HepG2 (cell line): ENCODE results near the gene ETFA. TPM values are rescaled to one million over a fixed set of nuclear protein-coding genes. Genes with fewer than 3 reads are reported as not detected.

Source experiments
- CCDC6 ChIP-seq: sonication (generic); formaldehyde crosslinking; IDR thresholded peaks from 2 replicates; pipeline ENCODE4 v1.8.1; 2022; ENCODE audit warnings: mild to moderate bottlenecking, missing genetic modification reagents, moderate library complexity
- KAT8 ChIP-seq: IDR thresholded peaks from 2 replicates; pipeline ENCODE4 v1.6.1; 2016; ENCODE audit warnings: missing genetic modification reagents, missing compliant biosample characterization
- KDM2A ChIP-seq: sonication (generic); formaldehyde crosslinking; IDR thresholded peaks from 2 replicates; pipeline ENCODE4 v1.4.0; 2020; ENCODE audit warnings: low read depth, missing genetic modification reagents, borderline replicate concordance
- MYC ChIP-seq: sonication (generic); formaldehyde crosslinking; IDR thresholded peaks from 2 replicates; pipeline ENCODE4 v1.9.0; 2021; ENCODE audit warnings: missing genetic modification reagents, borderline replicate concordance
- NR2F1 ChIP-seq, 2 experiments: fragments of 450-650 bp in 1 of 2; formaldehyde crosslinking in 1 of 2; IDR thresholded peaks; 2 replicates each; pipeline versions ENCODE4 v1.5.0 to v1.6.1; 2016 to 2020; ENCODE audit warnings: mild to moderate bottlenecking in 1 of 2, missing compliant biosample characterization in 1 of 2, missing genetic modification reagents in 1 of 2, moderate library complexity in 1 of 2
- RBFOX2 ChIP-seq: fragments of 200-400 bp; formaldehyde crosslinking; IDR thresholded peaks from 2 replicates; pipeline ENCODE4 v1.6.1; 2017; ENCODE audit warnings: low read depth, mild to moderate bottlenecking, low read length
- RBM39 ChIP-seq: fragments of 200-400 bp; formaldehyde crosslinking; IDR thresholded peaks from one replicate; pipeline ENCODE4 v1.6.1; 2018; ENCODE audit warnings: antibody characterized with exemption, mild to moderate bottlenecking, low read depth, low read length; ENCODE audit not compliant: poor library complexity, severe bottlenecking
- SPEN ChIP-seq: sonication (generic); formaldehyde crosslinking; IDR thresholded peaks from 2 replicates; pipeline ENCODE4 v1.5.1; 2020; ENCODE audit warnings: low read depth, mild to moderate bottlenecking, missing genetic modification reagents
- ZFX ChIP-seq: sonication (generic); formaldehyde crosslinking; IDR thresholded peaks from 2 replicates; pipeline ENCODE4 v1.4.0; 2020; ENCODE audit warnings: mild to moderate bottlenecking, low read depth, missing genetic modification reagents, moderate library complexity
- ZNF263 ChIP-seq: sonication (generic); formaldehyde crosslinking; IDR thresholded peaks from 2 replicates; pipeline ENCODE4 v1.4.0; 2020; ENCODE audit warnings: missing genetic modification reagents
- ZNF605 ChIP-seq: sonication (generic); formaldehyde crosslinking; IDR thresholded peaks from 2 replicates; pipeline ENCODE4 v1.8.0; 2022; ENCODE audit warnings: mild to moderate bottlenecking, missing genetic modification reagents
- ZNF609 ChIP-seq: sonication (generic); formaldehyde crosslinking; IDR thresholded peaks from 2 replicates; pipeline ENCODE4 v1.4.0; 2020; ENCODE audit warnings: mild to moderate bottlenecking, missing genetic modification reagents, borderline replicate concordance
- ZNF788 ChIP-seq: sonication (generic); formaldehyde crosslinking; IDR thresholded peaks from 2 replicates; pipeline ENCODE4 v1.5.0; 2020; ENCODE audit warnings: mild to moderate bottlenecking, missing genetic modification reagents, borderline replicate concordance
- polyA plus RNA-seq, 8 experiments: library from polyadenylated mRNA; depleted of rRNA in 3 of 8; stranded (reverse) in 7 of 8; unstranded in 1 of 8; fragments of >200 nt; fragmentation: Illumina TruSeq in 4 of 8; extraction: Trizol in 4 of 8; gene quantifications; 2 replicates each; pipeline versions ENCODE4 v1.2.1 to v1.2.3, GENCODE V29; 2011 to 2016; ENCODE audit warnings: low read depth in 4 of 8, missing spikeins in 1 of 8, mixed read lengths in 1 of 8; ENCODE audit not compliant: insufficient read depth in 1 of 8
- total RNA-seq, 5 experiments: library from RNA; depleted of rRNA; stranded (reverse); fragments of >200 nt; fragmentation: Illumina TruSeq; extraction: Trizol; gene quantifications; 2 replicates each; pipeline ENCODE4 v1.2.3, GENCODE V29; 2016; ENCODE audit warnings: low read depth in 1 of 5
- TF ChIP-seq, protein P1 (sequence below): sonication (generic); formaldehyde crosslinking; IDR thresholded peaks from 2 replicates; pipeline ENCODE4 v1.5.1; 2020; ENCODE audit warnings: mild to moderate bottlenecking, missing genetic modification reagents, moderate library complexity
- TF ChIP-seq, protein P2 (sequence below): sonication (generic); formaldehyde crosslinking; IDR thresholded peaks from 2 replicates; pipeline ENCODE4 v1.4.0; 2020; ENCODE audit warnings: missing genetic modification reagents
- TF ChIP-seq, protein P3 (sequence below): sonication (generic); formaldehyde crosslinking; IDR thresholded peaks from 2 replicates; pipeline ENCODE4 v1.5.0; 2020; ENCODE audit warnings: missing genetic modification reagents, mild to moderate bottlenecking, borderline replicate concordance

The ETFA gene
- total and polyA plus RNA-seq, 2 of the 13 experiments (the other 11 are each of a cell fraction or from before 2014, with no cell fraction given), result 291 to 396 TPM

GRCh38 chr15:76335307-76336253 lies 24.3 kb upstream of the ETFA start (continued):
- TF ChIP-seq, protein P1, sequence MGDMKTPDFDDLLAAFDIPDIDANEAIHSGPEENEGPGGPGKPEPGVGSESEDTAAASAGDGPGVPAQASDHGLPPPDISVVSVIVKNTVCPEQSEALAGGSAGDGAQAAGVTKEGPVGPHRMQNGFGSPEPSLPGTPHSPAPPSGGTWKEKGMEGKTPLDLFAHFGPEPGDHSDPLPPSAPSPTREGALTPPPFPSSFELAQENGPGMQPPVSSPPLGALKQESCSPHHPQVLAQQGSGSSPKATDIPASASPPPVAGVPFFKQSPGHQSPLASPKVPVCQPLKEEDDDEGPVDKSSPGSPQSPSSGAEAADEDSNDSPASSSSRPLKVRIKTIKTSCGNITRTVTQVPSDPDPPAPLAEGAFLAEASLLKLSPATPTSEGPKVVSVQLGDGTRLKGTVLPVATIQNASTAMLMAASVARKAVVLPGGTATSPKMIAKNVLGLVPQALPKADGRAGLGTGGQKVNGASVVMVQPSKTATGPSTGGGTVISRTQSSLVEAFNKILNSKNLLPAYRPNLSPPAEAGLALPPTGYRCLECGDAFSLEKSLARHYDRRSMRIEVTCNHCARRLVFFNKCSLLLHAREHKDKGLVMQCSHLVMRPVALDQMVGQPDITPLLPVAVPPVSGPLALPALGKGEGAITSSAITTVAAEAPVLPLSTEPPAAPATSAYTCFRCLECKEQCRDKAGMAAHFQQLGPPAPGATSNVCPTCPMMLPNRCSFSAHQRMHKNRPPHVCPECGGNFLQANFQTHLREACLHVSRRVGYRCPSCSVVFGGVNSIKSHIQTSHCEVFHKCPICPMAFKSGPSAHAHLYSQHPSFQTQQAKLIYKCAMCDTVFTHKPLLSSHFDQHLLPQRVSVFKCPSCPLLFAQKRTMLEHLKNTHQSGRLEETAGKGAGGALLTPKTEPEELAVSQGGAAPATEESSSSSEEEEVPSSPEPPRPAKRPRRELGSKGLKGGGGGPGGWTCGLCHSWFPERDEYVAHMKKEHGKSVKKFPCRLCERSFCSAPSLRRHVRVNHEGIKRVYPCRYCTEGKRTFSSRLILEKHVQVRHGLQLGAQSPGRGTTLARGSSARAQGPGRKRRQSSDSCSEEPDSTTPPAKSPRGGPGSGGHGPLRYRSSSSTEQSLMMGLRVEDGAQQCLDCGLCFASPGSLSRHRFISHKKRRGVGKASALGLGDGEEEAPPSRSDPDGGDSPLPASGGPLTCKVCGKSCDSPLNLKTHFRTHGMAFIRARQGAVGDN (CRISPR knock-in tag), result peak; percentile 46; the same call in 1 of the 2 replicates
- no peak for TF ChIP-seq NR2F1 (CRISPR knock-in tag; IDR thresholded peaks at IDR 0.05)
- TF ChIP-seq ZNF609 (CRISPR knock-in tag), result no peak
- TF ChIP-seq, protein P2, sequence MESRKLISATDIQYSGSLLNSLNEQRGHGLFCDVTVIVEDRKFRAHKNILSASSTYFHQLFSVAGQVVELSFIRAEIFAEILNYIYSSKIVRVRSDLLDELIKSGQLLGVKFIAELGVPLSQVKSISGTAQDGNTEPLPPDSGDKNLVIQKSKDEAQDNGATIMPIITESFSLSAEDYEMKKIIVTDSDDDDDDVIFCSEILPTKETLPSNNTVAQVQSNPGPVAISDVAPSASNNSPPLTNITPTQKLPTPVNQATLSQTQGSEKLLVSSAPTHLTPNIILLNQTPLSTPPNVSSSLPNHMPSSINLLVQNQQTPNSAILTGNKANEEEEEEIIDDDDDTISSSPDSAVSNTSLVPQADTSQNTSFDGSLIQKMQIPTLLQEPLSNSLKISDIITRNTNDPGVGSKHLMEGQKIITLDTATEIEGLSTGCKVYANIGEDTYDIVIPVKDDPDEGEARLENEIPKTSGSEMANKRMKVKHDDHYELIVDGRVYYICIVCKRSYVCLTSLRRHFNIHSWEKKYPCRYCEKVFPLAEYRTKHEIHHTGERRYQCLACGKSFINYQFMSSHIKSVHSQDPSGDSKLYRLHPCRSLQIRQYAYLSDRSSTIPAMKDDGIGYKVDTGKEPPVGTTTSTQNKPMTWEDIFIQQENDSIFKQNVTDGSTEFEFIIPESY (CRISPR knock-in tag), result peak; percentile 81
- TF ChIP-seq, protein P3, sequence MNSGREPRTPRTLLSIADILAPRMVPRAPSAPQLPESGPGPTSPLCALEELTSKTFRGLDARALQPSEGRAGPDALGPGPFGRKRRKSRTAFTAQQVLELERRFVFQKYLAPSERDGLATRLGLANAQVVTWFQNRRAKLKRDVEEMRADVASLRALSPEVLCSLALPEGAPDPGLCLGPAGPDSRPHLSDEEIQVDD (CRISPR knock-in tag), result no peak
- TF ChIP-seq ZNF788 (CRISPR knock-in tag), result no peak
- peak; percentile 30; the same call in 1 of the 2 replicates for TF ChIP-seq ZFX (CRISPR knock-in tag)
- TF ChIP-seq MYC (CRISPR knock-in tag), result 0 out of 2 replicates have a peak, but pooled peaks have one; percentile 14
- no peak for TF ChIP-seq CCDC6
- TF ChIP-seq RBFOX2, result peak; percentile 36
- TF ChIP-seq SPEN, result no peak
- TF ChIP-seq KAT8 (CRISPR knock-in tag), result no peak
- TF ChIP-seq ZNF263, result peak; percentile 16; the same call in 1 of the 2 replicates
- TF ChIP-seq KDM2A (CRISPR knock-in tag), result no peak
- no peak for TF ChIP-seq RBM39
- TF ChIP-seq ZNF605 (CRISPR knock-in tag), result 0 out of 2 replicates have a peak, but pooled peaks have one; percentile 11
